Measurements from ENCODE around the gene C22orf23.

- TF ChIP-seq, protein P1, sequence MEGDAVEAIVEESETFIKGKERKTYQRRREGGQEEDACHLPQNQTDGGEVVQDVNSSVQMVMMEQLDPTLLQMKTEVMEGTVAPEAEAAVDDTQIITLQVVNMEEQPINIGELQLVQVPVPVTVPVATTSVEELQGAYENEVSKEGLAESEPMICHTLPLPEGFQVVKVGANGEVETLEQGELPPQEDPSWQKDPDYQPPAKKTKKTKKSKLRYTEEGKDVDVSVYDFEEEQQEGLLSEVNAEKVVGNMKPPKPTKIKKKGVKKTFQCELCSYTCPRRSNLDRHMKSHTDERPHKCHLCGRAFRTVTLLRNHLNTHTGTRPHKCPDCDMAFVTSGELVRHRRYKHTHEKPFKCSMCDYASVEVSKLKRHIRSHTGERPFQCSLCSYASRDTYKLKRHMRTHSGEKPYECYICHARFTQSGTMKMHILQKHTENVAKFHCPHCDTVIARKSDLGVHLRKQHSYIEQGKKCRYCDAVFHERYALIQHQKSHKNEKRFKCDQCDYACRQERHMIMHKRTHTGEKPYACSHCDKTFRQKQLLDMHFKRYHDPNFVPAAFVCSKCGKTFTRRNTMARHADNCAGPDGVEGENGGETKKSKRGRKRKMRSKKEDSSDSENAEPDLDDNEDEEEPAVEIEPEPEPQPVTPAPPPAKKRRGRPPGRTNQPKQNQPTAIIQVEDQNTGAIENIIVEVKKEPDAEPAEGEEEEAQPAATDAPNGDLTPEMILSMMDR (IDR thresholded peaks at IDR 0.05): no peak
- TF ChIP-seq POLR2A (IDR thresholded peaks at IDR 0.05; ENCODE audit: low read length): no peak
- TF ChIP-seq E2F6 (IDR thresholded peaks at IDR 0.05; ENCODE audit: borderline replicate concordance, low read depth): no peak
- no peak for TF ChIP-seq EHMT2 (IDR thresholded peaks at IDR 0.05; ENCODE audit: low read depth)
- TF ChIP-seq CEBPB (IDR thresholded peaks at IDR 0.05): no peak
- no peak for TF ChIP-seq MAFK (IDR thresholded peaks at IDR 0.05; ENCODE audit: partially characterized antibody)
- TF ChIP-seq RARB (CRISPR knock-in tag; IDR thresholded peaks at IDR 0.05): no peak
- no peak for TF ChIP-seq ELK1 (IDR thresholded peaks at IDR 0.05; ENCODE audit: low read depth, low read length)
- no peak for TF ChIP-seq EP300 (IDR thresholded peaks at IDR 0.05)
- TF ChIP-seq RAD21 (conservative IDR thresholded peaks at IDR 0.05 in 1 of 2, IDR thresholded peaks at IDR 0.05 in 1 of 2): no peak
- no peak for TF ChIP-seq PHF8 (IDR thresholded peaks at IDR 0.05; ENCODE audit: borderline replicate concordance, low read depth)
- no peak for TF ChIP-seq RFX5 (IDR thresholded peaks at IDR 0.05)
- TF ChIP-seq, protein P2, sequence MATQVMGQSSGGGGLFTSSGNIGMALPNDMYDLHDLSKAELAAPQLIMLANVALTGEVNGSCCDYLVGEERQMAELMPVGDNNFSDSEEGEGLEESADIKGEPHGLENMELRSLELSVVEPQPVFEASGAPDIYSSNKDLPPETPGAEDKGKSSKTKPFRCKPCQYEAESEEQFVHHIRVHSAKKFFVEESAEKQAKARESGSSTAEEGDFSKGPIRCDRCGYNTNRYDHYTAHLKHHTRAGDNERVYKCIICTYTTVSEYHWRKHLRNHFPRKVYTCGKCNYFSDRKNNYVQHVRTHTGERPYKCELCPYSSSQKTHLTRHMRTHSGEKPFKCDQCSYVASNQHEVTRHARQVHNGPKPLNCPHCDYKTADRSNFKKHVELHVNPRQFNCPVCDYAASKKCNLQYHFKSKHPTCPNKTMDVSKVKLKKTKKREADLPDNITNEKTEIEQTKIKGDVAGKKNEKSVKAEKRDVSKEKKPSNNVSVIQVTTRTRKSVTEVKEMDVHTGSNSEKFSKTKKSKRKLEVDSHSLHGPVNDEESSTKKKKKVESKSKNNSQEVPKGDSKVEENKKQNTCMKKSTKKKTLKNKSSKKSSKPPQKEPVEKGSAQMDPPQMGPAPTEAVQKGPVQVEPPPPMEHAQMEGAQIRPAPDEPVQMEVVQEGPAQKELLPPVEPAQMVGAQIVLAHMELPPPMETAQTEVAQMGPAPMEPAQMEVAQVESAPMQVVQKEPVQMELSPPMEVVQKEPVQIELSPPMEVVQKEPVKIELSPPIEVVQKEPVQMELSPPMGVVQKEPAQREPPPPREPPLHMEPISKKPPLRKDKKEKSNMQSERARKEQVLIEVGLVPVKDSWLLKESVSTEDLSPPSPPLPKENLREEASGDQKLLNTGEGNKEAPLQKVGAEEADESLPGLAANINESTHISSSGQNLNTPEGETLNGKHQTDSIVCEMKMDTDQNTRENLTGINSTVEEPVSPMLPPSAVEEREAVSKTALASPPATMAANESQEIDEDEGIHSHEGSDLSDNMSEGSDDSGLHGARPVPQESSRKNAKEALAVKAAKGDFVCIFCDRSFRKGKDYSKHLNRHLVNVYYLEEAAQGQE (IDR thresholded peaks at IDR 0.05): no peak
Observed at GRCh38 chr22:37985050-37985585, 31.7 kb upstream of the C22orf23 start.
